Measurements from ENCODE around the gene RPS29.
"Not testable (repeated sequence)": the region's sequence is repeated elsewhere in the genome, so short reads cannot be mapped to it uniquely, and the experiment has no call there.

RPS29 gene

DNA sequence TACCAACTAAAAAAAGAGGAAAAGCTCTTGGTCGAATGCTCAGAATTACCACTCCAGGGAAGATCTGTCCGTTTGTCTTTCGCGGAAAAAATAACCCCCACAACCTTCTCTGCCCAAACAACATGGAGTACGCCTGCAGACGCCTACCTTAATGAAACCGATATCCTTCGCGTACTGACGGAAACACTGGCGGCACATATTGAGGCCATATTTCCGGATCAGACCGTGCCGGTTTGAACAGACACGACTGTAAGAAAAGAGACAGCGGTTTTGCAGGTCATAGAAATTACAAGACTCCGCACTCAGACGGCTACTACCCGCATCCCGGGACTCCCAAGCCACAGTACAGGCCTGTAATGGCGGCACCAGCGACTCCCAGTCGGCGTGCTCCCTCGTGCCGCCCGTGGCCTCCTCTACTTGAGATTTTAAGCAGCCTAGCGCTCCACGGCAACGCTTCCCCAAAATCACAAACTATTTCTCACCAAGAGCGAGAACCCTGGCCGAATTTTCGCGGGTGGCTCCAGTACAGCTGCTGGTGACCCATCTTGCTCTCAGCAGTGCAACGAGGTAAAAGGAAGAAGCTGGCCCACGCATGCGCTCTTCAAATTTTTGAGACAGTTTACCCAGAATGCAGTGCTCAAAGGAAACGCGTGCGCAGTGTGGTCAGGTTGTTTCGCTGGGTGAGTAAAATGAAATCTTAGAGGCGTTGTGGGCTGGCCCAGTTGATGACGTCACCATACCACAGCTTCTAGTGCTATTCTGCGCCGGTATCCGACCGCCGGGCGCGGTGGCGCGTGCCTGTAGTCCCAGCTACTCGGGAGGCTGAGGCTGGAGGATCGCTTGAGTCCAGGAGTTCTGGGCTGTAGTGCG is at the start of gene RPS29:
Gene RPS29 (minus strand): TSS at position 578 of the 870 bp plus-strand sequence. CDS start 34 bp downstream, at position 544.
- DNase-seq: peak; percentile 85 to 100 (median 94)

DNA sequence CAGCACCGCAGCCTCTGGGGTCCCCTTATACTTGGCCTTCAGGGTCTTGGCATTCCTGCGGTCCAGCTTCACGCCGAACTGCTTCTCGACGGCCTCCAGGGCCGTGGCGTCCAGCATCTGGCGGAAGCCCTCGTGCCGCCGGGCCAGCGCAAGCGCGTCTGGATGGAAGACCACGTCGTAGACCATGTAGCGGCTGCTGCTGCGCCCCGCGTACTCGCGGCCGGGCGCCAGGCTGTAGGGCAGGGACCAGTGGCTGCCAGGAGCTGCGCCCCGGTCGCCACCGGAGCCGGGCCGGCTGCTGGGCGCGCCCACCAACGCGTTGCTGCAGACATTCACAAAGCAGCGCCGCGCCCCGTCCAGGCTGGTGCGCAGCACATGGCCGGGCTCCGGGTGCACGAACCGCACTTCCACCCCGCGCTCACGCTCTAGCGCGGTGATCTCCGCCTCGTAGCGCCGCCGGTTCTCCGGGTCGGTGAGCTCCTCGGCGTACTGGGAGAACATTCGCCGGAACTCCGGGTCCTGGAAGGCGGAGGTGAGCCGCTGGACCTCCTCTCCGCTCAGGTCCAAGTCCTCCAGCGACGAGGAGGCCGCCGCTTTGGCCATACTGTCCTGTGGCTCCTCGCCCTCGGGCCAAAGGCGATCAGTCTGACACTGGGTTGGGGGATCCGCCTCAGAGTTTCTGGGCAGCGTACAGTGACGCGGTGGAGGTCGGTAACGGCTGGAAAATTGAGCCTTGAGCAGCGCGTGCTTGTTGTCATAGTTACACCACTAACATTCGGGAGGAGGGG is 48.6 kb upstream of the RPS29 start, which contains the start of gene DNAAF2:
Gene DNAAF2 (minus strand): TSS at position 698 of the 788 bp plus-strand sequence. CDS start 95 bp downstream, at position 603.
- peak in 48 of 58 donors; percentile 10 to 76 (median 48) for DNase-seq

DNA sequence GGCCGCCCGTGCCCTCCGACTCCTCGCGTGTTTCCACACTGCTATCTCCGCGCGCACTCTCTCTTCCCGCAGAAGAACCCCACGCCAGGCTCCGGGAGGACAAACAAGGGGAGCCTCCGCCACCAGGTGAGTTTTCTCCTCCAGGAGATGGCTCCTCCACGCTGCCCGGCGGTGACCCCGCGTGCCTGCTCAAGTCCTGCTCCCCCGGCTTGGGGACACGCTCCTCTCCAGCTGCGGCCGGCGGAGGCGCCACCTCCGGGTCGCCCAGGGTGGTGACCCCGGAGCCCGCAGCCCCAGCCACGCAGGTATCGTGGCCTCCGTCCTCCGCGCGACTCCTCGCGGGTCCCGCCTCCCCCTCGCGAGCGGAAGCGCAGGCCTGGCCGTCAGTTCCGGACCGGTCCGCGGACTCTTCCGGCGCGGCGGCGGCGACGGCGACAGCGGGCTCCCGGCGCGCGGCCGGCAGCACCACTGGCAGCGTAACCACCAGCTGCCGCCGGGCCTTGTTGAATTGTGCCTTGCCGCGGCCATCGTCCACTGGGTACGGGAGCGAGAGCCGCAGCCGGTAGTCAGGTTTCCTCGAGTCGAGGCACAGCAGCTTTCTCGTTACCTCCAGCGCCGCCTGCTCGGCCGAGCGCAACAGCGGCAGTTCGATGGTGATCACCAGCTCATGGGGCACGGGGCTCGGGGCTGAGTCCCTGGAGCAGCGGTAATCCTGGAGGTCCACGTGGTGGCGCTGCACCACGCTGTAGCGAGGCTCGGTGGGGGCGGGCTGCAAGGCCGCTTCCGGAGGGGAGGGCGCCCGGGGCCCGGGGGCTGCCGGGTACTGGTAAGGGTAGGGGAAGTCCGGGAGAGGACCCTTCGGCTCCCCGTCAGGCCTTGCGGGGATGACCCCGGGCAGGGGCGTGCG is 47.7 kb upstream of the RPS29 start:
- peak; percentile 40 to 96 (median 91) for DNase-seq

DNA sequence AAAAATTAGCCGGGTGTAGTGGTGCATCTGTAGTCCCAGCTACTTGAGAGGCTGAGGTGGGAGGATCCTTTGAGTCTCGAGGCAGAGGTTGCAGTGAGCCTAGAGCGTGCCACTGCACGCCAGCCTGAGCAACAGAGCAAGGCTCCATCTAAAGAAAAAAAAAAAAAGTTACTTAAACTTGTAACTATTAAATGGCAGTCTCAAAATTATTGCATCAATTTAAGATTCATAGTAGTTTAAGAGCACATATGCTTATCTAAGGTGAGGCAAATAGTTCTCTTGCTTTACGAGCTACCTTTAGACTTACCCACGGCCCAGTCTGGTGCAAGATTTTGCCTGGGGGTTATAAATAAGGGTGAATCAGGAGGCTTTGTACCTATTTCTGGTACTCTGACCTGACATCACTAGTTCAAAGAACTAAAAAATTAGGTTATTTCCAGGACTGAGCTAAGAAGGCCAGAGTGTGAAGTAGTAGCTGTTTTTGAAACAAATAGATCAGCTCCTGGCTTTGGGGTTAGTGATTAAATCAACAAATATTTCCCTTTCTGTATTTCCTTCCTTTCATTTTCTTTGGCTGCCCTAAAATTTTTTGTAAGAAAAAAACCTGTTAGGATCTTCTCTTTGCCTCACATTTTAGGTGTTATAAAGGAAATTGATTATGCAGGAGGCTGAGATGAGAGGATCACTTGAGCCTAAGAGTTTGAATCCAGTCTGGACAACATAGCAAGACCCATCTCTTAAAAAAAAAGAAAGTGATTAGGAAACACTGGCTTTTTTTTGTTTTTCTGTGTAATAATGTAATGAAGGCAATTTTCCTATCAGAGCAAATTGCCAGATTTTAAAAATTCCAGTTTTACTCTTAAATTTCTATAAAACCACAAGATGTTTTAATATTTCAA is 38.0 kb upstream of the RPS29 start:
- no peak for DNase-seq

DNA sequence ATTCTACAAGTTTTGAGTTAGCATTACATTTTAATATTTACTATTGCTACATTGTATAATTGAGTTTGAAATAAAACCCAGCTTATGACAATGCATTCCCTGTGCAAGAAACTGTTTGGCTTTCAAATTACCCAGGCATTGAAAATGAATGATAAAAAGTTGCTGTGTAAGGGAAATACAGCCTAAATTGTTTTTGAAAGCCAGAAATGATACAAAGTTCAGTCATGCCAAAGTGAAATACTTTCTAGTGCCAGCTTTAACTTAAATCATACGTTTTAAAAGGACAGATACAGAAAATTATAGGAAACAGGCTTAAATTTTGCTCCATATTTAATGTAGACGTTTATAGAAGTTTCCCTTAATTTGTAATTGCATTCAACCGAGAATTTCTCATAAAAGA is 37.2 kb upstream of the RPS29 start:
- DNase-seq: no peak

DNA sequence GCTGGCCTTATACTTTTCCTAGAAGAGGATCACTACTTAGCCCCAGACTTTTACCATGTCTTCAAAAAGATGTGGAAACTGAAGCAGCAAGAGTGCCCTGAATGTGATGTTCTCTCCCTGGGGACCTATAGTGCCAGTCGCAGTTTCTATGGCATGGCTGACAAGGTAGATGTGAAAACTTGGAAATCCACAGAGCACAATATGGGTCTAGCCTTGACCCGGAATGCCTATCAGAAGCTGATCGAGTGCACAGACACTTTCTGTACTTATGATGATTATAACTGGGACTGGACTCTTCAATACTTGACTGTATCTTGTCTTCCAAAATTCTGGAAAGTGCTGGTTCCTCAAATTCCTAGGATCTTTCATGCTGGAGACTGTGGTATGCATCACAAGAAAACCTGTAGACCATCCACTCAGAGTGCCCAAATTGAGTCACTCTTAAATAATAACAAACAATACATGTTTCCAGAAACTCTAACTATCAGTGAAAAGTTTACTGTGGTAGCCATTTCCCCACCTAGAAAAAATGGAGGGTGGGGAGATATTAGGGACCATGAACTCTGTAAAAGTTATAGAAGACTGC is 35.9 kb upstream of the RPS29 start:
- no peak for DNase-seq

DNA sequence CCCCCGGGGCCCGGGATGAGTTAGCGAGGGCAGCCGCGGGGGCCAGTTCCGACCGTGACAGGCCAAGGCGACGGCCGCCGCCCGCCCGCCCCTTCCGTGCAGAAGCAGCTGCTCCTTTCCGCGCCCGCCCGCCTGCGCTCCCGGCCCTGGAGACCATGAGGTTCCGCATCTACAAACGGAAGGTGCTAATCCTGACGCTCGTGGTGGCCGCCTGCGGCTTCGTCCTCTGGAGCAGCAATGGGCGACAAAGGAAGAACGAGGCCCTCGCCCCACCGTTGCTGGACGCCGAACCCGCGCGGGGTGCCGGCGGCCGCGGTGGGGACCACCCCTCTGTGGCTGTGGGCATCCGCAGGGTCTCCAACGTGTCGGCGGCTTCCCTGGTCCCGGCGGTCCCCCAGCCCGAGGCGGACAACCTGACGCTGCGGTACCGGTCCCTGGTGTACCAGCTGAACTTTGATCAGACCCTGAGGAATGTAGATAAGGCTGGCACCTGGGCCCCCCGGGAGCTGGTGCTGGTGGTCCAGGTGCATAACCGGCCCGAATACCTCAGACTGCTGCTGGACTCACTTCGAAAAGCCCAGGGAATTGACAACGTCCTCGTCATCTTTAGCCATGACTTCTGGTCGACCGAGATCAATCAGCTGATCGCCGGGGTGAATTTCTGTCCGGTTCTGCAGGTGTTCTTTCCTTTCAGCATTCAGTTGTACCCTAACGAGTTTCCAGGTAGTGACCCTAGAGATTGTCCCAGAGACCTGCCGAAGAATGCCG is 35.1 kb upstream of the RPS29 start:
- DNase-seq: peak in 42 of 58 donors; percentile 17 to 80 (median 53)

DNA sequence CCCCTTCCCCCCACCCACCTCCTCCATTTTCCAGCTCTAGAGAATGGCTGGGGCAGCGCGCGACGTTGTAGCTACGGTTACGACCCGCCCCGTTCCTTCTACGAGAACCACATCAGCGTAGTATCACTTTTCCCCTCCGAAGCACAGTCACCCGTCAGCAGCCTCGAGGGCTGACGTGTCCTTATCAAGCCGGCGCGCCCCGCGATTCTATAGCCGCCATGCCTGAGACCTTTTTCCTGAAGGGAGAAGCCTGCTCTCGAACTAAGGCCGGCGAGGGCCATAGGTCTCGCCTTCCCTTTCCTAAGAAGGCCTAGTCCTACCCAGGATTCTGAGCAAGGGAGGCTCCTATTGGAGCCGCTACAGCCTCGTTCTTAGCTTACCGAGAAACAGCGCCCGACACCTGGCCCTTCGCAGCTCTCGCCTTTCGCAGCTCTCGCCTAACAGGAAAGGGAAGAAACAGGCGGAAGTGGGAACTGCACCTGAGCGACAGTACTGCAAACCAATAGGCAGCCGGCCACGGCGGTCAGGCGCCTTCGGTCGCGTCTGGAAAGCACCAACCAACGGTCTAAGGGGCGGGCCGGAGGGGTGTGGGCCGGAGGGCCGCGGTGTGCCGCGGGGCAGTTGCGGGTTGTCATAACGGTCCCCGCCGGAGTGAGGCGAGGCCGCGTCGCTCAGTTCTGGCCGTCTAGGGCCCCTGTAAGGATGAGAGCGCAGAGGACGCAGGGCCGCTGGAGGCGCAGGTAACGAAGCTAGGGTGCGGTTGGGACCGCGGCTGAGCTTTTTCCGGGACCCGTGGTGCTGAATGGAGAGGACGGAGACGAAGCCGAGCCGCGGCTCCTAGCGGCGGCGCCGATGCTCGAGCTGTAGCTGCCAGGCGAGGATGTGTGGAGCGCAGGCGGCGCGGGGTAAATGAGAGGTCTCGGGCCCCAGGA is 34.3 kb upstream of the RPS29 start, which contains the start of the genes MGAT2 and RPL36AL:
Gene MGAT2 (plus strand): TSS at position 618 of the 932 bp plus-strand sequence. CDS start 470 bp downstream, outside the sequence.
Gene RPL36AL (minus strand): TSS at position 445 of the 932 bp plus-strand sequence. CDS start 1,522 bp downstream, outside the sequence.
- peak; percentile 79 to 99 (median 96) for DNase-seq

DNA sequence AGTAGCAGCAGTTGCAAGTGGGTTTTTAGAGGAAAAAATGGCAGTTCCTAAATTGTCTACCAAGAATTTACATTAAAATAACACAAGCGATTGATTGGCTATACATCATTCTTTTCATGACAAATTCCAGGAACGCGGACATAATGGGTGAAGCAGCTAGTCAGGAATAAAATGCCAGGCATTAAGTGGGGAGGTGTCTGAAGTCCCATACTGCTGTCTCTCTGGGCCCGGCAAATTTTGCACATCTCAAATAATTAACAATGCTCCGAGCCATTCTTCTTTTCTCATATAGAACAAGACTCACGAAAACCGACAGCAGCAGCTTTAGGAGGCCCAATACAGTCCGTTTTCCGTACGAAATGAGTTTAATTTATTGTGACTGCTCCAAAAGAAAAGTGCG is 33.5 kb upstream of the RPS29 start:
- no peak for DNase-seq

DNA sequence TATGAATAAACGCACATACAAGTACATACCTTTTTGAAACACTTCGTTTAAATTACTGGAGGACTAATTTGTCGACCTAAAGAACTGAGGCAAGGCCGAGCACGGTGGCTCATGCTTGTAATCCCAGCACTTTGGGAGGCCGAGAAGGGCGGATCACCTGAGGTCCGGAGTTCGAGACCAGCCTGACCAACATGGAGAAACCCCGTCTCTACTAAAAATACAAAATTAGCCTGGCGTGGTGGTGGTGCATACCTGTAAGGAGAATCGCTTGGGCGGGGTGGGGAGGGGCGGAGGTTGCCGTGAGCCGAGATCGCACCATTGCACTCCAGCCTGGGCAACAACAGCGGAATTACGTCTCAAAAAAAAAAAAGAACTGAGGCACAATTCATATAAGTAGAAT is 33.1 kb upstream of the RPS29 start:
- DNase-seq: not testable (repeated sequence)

DNA sequence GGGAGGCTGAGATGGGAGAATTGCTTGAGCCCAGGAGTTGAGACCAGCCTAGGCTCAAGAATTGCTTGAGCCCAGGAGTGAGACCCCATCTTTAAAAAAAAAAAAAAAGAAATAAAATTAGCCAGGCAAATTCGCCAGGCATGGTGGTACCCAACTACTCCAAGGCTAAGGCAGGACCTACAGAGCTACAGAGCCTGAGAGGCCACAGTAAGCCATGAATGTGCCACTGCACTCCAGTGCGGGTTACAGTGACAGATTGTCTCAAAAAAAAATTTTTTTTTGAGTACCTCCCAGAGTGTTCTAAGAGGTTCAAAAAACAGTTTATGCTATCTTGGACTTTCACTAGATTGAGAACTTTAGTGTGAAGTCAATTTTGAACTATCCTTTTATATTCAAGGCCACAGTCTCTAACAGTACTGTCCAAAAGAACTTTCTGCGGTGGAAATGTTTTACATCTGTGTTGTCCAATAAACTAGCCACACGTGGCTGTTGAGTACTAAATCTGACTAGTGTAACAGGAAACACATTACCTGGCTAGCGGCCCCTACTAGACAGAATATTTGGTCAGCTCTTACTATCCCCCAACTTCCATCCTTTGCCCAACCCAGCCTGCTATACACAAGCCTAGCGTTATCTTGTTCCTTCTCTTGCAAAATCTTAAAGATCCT is 31.8 kb upstream of the RPS29 start:
- DNase-seq: no peak

DNA sequence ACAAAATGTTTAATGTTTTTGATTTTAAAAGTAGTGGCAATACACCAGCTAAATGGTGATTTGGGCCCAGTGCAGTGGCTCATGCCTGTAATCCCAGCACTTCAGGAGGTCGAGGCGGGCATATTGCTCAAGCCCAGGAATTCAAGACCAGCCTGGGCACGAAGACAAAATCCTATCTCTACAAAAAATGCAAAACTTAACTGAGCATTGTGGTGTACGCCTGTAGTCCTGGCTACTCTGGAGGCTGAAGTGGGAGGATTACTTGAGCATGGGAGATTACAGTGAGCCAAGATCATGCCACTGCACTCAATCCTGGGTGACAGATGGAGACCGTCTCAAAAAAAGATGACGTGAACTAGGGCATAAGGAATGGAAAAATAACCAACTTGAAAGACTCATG is 29.6 kb upstream of the RPS29 start:
- DNase-seq: no peak

DNA sequence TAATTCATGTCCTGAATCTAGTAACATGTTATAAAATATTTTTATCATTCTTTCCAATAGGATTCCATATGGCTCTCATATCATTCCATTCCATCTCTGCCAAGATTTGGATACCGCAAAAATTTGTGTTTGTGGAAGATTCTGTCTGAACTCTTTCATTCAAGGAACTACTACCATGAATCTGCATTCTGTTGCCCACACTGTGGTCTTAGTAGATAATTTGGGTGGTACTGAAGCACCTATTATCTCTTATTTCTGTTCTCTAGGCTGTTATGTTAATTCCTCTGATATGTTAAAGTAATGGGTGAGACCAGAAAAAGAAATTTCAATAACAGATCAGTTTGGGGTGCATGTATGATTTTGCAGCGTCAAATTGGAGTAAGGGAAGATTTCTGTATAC is 28.0 kb upstream of the RPS29 start:
- DNase-seq: no peak

DNA sequence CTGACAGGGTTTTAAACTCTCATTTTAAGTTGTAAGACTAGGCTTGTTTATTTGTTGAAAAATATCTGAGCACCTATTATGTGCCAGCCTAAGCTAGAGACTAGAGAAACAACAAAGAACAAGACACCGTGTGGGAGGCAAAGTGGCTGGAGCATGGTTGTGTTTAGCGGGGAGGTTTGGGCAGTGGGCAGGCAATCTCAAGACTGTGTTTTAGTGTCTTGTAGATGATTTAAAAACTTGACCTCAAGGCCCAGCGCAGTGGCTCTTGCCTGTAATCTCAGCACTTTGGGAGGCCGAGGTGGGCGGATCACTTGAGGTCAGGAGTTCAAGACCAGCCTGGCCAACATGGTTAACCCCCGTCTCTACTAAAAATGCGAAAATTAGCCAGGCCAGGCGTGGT is 26.5 kb upstream of the RPS29 start:
- no peak for DNase-seq

DNA sequence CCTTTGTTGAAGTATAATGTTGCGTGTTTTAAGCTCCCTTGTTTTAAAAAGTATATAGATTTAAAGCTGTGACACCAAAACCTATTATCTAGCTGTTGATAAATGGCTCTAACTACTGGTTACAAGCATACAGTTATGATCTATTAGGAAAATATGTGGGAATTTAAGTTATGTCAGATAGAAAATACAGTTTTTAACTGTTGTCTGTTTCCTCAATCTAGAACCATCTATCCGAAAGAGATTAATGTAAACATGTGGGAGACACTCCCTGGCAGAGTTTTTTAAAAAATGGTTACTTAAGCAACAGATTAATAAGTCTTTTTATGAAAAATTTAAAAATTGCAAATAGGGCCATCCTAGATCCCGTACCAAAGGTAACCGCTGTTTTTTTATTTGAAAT is 26.1 kb upstream of the RPS29 start:
- no peak for DNase-seq

DNA sequence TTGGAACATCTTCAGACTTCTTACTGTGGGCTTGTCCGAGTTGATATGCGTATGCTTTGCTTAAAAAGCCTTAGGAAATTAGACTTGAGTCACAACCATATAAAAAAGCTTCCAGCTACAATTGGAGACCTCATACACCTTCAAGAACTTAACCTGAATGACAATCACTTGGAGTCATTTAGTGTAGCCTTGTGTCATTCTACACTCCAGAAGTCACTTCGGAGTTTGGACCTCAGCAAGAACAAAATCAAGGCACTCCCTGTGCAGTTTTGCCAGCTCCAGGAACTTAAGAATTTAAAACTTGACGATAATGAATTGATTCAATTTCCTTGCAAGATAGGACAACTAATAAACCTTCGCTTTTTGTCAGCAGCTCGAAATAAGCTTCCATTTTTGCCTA is 21.4 kb upstream of the RPS29 start:
- no peak for DNase-seq

Data from anterior cingulate cortex (tissue), 58 donors.